Measurements from ENCODE around the gene PRKCH.

The PRKCH gene

GRCh38 chr14:61380984-61381383 is 59.6 kb downstream of the PRKCH start:
- Histone ChIP-seq H3K4ac (ENCODE audit: low read depth, low read length) (no peak overlapping the region), H3K36me3 (ENCODE audit: control insufficient read depth, insufficient read depth, low read length) (no peaks in the 10 kb centered on the region), H2BK15ac (replicated peaks; ENCODE audit: low read depth) (no peak overlapping the region), H2BK5ac (ENCODE audit: low read length) (no peak overlapping the region), H3K9ac (ENCODE audit: low read length) (no peak overlapping the region), H2AK5ac (ENCODE audit: low read length) (no peak overlapping the region), H2BK120ac (ENCODE audit: low read depth, low read length) (no peak overlapping the region), H3K79me2 (ENCODE audit: control insufficient read depth, insufficient read depth, low read length) (no peaks in the 10 kb centered on the region), H3K4me1 (ENCODE audit: control insufficient read depth, low read depth, low read length) (no peaks in the 10 kb centered on the region), H3K56ac (ENCODE audit: low read length) (no peak overlapping the region), H4K8ac (ENCODE audit: low read depth, low read length) (no peak overlapping the region), H3K27ac (ENCODE audit: low read depth, low read length) (no peak overlapping the region), H3K23ac (ENCODE audit: low read length) (no peak overlapping the region), H4K5ac (ENCODE audit: low read length) (no peak overlapping the region), H3K79me1 (ENCODE audit: low read length) (no peaks in the 10 kb centered on the region), H3K18ac (ENCODE audit: low read length) (no peak overlapping the region), H3K27me3 (ENCODE audit: insufficient read depth, low read length, poor library complexity) (no peaks in the 10 kb centered on the region), H3K4me3 (ENCODE audit: low read length) (no peak overlapping the region), H3K4me2 (ENCODE audit: low read length) (no peak overlapping the region)
- WGBS (ENCODE audit: extremely low coverage, insufficient coverage, low lambda C conversion rate) = no CpG with 5 or more reads among the region's 3 CpGs
- DNase-seq = peak; percentile 75

GRCh38 chr14:61381553-61381952 is 60.2 kb downstream of the PRKCH start:
- H3K9ac ChIP-seq (ENCODE audit: low read length) = no peak overlapping the region
- H3K27ac ChIP-seq (ENCODE audit: low read depth, low read length) = no peak overlapping the region
- H3K4ac ChIP-seq (ENCODE audit: low read depth, low read length) = no peak overlapping the region
- no peak overlapping the region for H2BK15ac ChIP-seq (replicated peaks; ENCODE audit: low read depth)
- H3K79me1 ChIP-seq (ENCODE audit: low read length) = no peaks in the 10 kb centered on the region
- WGBS (ENCODE audit: extremely low coverage, insufficient coverage, low lambda C conversion rate) = no CpG with 5 or more reads among the region's 9 CpGs
- H3K79me2 ChIP-seq (ENCODE audit: control insufficient read depth, insufficient read depth, low read length) = no peaks in the 10 kb centered on the region
- no peak overlapping the region for H3K4me2 ChIP-seq (ENCODE audit: low read length)
- no peak overlapping the region for H2BK120ac ChIP-seq (ENCODE audit: low read depth, low read length)
- H3K27me3 ChIP-seq (ENCODE audit: insufficient read depth, low read length, poor library complexity) = no peaks in the 10 kb centered on the region
- H3K4me3 ChIP-seq (ENCODE audit: low read length) = no peak overlapping the region
- H2AK5ac ChIP-seq (ENCODE audit: low read length) = no peak overlapping the region
- H3K36me3 ChIP-seq (ENCODE audit: control insufficient read depth, insufficient read depth, low read length) = no peaks in the 10 kb centered on the region
- H3K23ac ChIP-seq (ENCODE audit: low read length) = no peak overlapping the region
- DNase-seq = no peak
- no peak overlapping the region for H4K5ac ChIP-seq (ENCODE audit: low read length)
- no peak overlapping the region for H3K56ac ChIP-seq (ENCODE audit: low read length)
- no peaks in the 10 kb centered on the region for H3K4me1 ChIP-seq (ENCODE audit: control insufficient read depth, low read depth, low read length)
- H2BK5ac ChIP-seq (ENCODE audit: low read length) = no peak overlapping the region
- H4K8ac ChIP-seq (ENCODE audit: low read depth, low read length) = no peak overlapping the region
- H3K18ac ChIP-seq (ENCODE audit: low read length) = no peak overlapping the region

- no peak overlapping the region for H3K9ac ChIP-seq (ENCODE audit: low read length)
- H2AK5ac ChIP-seq (ENCODE audit: low read length) = no peak overlapping the region
- no peak overlapping the region for H2BK120ac ChIP-seq (ENCODE audit: low read depth, low read length)
- H3K4ac ChIP-seq (ENCODE audit: low read depth, low read length) = no peak overlapping the region
- no CpG with 5 or more reads among the region's 2 CpGs for WGBS (ENCODE audit: extremely low coverage, insufficient coverage, low lambda C conversion rate)
- no peak overlapping the region for H3K4me2 ChIP-seq (ENCODE audit: low read length)
- no peak overlapping the region for H4K8ac ChIP-seq (ENCODE audit: low read depth, low read length)
- no peaks in the 10 kb centered on the region for H3K27me3 ChIP-seq (ENCODE audit: insufficient read depth, low read length, poor library complexity)
- no peaks in the 10 kb centered on the region for H3K79me1 ChIP-seq (ENCODE audit: low read length)
- no peak overlapping the region for H2BK5ac ChIP-seq (ENCODE audit: low read length)
- no peak overlapping the region for H3K56ac ChIP-seq (ENCODE audit: low read length)
- no peaks in the 10 kb centered on the region for H3K36me3 ChIP-seq (ENCODE audit: control insufficient read depth, insufficient read depth, low read length)
- no peak overlapping the region for H3K18ac ChIP-seq (ENCODE audit: low read length)
- no peak overlapping the region for H2BK15ac ChIP-seq (replicated peaks; ENCODE audit: low read depth)
- H3K23ac ChIP-seq (ENCODE audit: low read length) = no peak overlapping the region
- H3K4me1 ChIP-seq (ENCODE audit: control insufficient read depth, low read depth, low read length) = no peaks in the 10 kb centered on the region
- no peak overlapping the region for H3K4me3 ChIP-seq (ENCODE audit: low read length)
- no peak overlapping the region for H4K5ac ChIP-seq (ENCODE audit: low read length)
- no peak overlapping the region for H3K27ac ChIP-seq (ENCODE audit: low read depth, low read length)
- H3K79me2 ChIP-seq (ENCODE audit: control insufficient read depth, insufficient read depth, low read length) = no peaks in the 10 kb centered on the region
- DNase-seq = no peak
These were observed 61.5 kb downstream of the PRKCH start for GRCh38 chr14:61382842-61383241.

- H3K18ac ChIP-seq (ENCODE audit: low read length) = no peak overlapping the region
- H3K4ac ChIP-seq (ENCODE audit: low read depth, low read length) = no peak overlapping the region
- H3K27me3 ChIP-seq (ENCODE audit: insufficient read depth, low read length, poor library complexity) = no peaks in the 10 kb centered on the region
- H3K4me3 ChIP-seq (ENCODE audit: low read length) = no peak overlapping the region
- H3K23ac ChIP-seq (ENCODE audit: low read length) = no peak overlapping the region
- H3K79me2 ChIP-seq (ENCODE audit: control insufficient read depth, insufficient read depth, low read length) = no peaks in the 10 kb centered on the region
- no CpG with 5 or more reads among the region's 6 CpGs for WGBS (ENCODE audit: extremely low coverage, insufficient coverage, low lambda C conversion rate)
- H2AK5ac ChIP-seq (ENCODE audit: low read length) = no peak overlapping the region
- H3K27ac ChIP-seq (ENCODE audit: low read depth, low read length) = no peak overlapping the region
- H3K4me2 ChIP-seq (ENCODE audit: low read length) = no peak overlapping the region
- H2BK120ac ChIP-seq (ENCODE audit: low read depth, low read length) = no peak overlapping the region
- no peak for DNase-seq
- no peaks in the 10 kb centered on the region for H3K36me3 ChIP-seq (ENCODE audit: control insufficient read depth, insufficient read depth, low read length)
- no peak overlapping the region for H2BK15ac ChIP-seq (replicated peaks; ENCODE audit: low read depth)
- no peak overlapping the region for H2BK5ac ChIP-seq (ENCODE audit: low read length)
- H3K56ac ChIP-seq (ENCODE audit: low read length) = no peak overlapping the region
- H4K8ac ChIP-seq (ENCODE audit: low read depth, low read length) = no peak overlapping the region
- no peak overlapping the region for H4K5ac ChIP-seq (ENCODE audit: low read length)
- no peak overlapping the region for H3K9ac ChIP-seq (ENCODE audit: low read length)
- no peaks in the 10 kb centered on the region for H3K79me1 ChIP-seq (ENCODE audit: low read length)
- H3K4me1 ChIP-seq (ENCODE audit: control insufficient read depth, low read depth, low read length) = no peaks in the 10 kb centered on the region
These were observed 63.8 kb downstream of the PRKCH start for GRCh38 chr14:61385002-61385685.

GRCh38 chr14:61386173-61386772 is 64.9 kb downstream of the PRKCH start:
- Histone ChIP-seq H3K4ac (ENCODE audit: low read depth, low read length) (no peak overlapping the region), H3K23ac (ENCODE audit: low read length) (no peak overlapping the region), H4K5ac (ENCODE audit: low read length) (no peak overlapping the region), H2BK120ac (ENCODE audit: low read depth, low read length) (no peak overlapping the region), H3K27me3 (ENCODE audit: insufficient read depth, low read length, poor library complexity) (no peaks in the 10 kb centered on the region), H3K79me2 (ENCODE audit: control insufficient read depth, insufficient read depth, low read length) (no peaks in the 10 kb centered on the region), H3K18ac (ENCODE audit: low read length) (no peak overlapping the region), H3K4me3 (ENCODE audit: low read length) (no peak overlapping the region), H3K36me3 (ENCODE audit: control insufficient read depth, insufficient read depth, low read length) (no peaks in the 10 kb centered on the region), H3K4me2 (ENCODE audit: low read length) (no peak overlapping the region), H3K9ac (ENCODE audit: low read length) (no peak overlapping the region), H3K79me1 (ENCODE audit: low read length) (no peaks in the 10 kb centered on the region), H2BK5ac (ENCODE audit: low read length) (no peak overlapping the region), H2AK5ac (ENCODE audit: low read length) (no peak overlapping the region), H2BK15ac (replicated peaks; ENCODE audit: low read depth) (no peak overlapping the region), H3K4me1 (ENCODE audit: control insufficient read depth, low read depth, low read length) (no peaks in the 10 kb centered on the region), H3K27ac (ENCODE audit: low read depth, low read length) (no peak overlapping the region), H3K56ac (ENCODE audit: low read length) (no peak overlapping the region), H4K8ac (ENCODE audit: low read depth, low read length) (no peak overlapping the region)
- no CpG with 5 or more reads among the region's 9 CpGs for WGBS (ENCODE audit: extremely low coverage, insufficient coverage, low lambda C conversion rate)
- DNase-seq = no peak

- no peak overlapping the region for H4K8ac ChIP-seq (ENCODE audit: low read depth, low read length)
- no CpG with 5 or more reads among the region's 4 CpGs for WGBS (ENCODE audit: extremely low coverage, insufficient coverage, low lambda C conversion rate)
- no peak overlapping the region for H3K4me3 ChIP-seq (ENCODE audit: low read length)
- no peak overlapping the region for H3K4ac ChIP-seq (ENCODE audit: low read depth, low read length)
- no peak overlapping the region for H4K5ac ChIP-seq (ENCODE audit: low read length)
- no peaks in the 10 kb centered on the region for H3K79me1 ChIP-seq (ENCODE audit: low read length)
- no peak overlapping the region for H3K56ac ChIP-seq (ENCODE audit: low read length)
- no peak overlapping the region for H2BK5ac ChIP-seq (ENCODE audit: low read length)
- H3K4me1 ChIP-seq (ENCODE audit: control insufficient read depth, low read depth, low read length) = no peaks in the 10 kb centered on the region
- no peak overlapping the region for H3K18ac ChIP-seq (ENCODE audit: low read length)
- H2AK5ac ChIP-seq (ENCODE audit: low read length) = no peak overlapping the region
- no peak overlapping the region for H2BK120ac ChIP-seq (ENCODE audit: low read depth, low read length)
- DNase-seq = no peak
- H3K27ac ChIP-seq (ENCODE audit: low read depth, low read length) = no peak overlapping the region
- H3K79me2 ChIP-seq (ENCODE audit: control insufficient read depth, insufficient read depth, low read length) = no peaks in the 10 kb centered on the region
- H3K27me3 ChIP-seq (ENCODE audit: insufficient read depth, low read length, poor library complexity) = no peaks in the 10 kb centered on the region
- no peak overlapping the region for H3K4me2 ChIP-seq (ENCODE audit: low read length)
- no peak overlapping the region for H2BK15ac ChIP-seq (replicated peaks; ENCODE audit: low read depth)
- no peak overlapping the region for H3K23ac ChIP-seq (ENCODE audit: low read length)
- H3K36me3 ChIP-seq (ENCODE audit: control insufficient read depth, insufficient read depth, low read length) = no peaks in the 10 kb centered on the region
- H3K9ac ChIP-seq (ENCODE audit: low read length) = no peak overlapping the region
These were observed 65.7 kb downstream of the PRKCH start for GRCh38 chr14:61387076-61387475.
